ENCODE results near the gene EVC.
"Not testable (repeated sequence)": the region's sequence is repeated elsewhere in the genome, so short reads cannot be mapped to it uniquely, and the experiment has no call there.

The EVC gene

GRCh38 chr4:5809216-5809776 is 98.3 kb downstream of the EVC start:
- DNase-seq (ENCODE audit: insufficient read length), result no peak
- no peak for FAIRE-seq
- TF ChIP-seq POLR2AphosphoS5 (IDR thresholded peaks at IDR 0.05; ENCODE audit: low read depth, low read length), result no peak
- no peak for TF ChIP-seq TAF1 (IDR thresholded peaks at IDR 0.05; ENCODE audit: borderline replicate concordance, low read depth, low read length)
- TF ChIP-seq POLR2A (IDR thresholded peaks at IDR 0.05; ENCODE audit: low read depth, low read length), result no peak

GRCh38 chr4:5810151-5810550 is 99.2 kb downstream of the EVC start:
- DNase-seq (ENCODE audit: insufficient read length) (no peak), FAIRE-seq (no peak)
- TF ChIP-seq TAF1 (IDR thresholded peaks at IDR 0.05; ENCODE audit: borderline replicate concordance, low read depth, low read length), result no peak
- no peak for TF ChIP-seq POLR2A (IDR thresholded peaks at IDR 0.05; ENCODE audit: low read depth, low read length)
- no peak for TF ChIP-seq POLR2AphosphoS5 (IDR thresholded peaks at IDR 0.05; ENCODE audit: low read depth, low read length)

GRCh38 chr4:5810770-5811430 is 99.9 kb downstream of the EVC start:
- FAIRE-seq (no peak), DNase-seq (ENCODE audit: insufficient read length) (no peak)

DNA sequence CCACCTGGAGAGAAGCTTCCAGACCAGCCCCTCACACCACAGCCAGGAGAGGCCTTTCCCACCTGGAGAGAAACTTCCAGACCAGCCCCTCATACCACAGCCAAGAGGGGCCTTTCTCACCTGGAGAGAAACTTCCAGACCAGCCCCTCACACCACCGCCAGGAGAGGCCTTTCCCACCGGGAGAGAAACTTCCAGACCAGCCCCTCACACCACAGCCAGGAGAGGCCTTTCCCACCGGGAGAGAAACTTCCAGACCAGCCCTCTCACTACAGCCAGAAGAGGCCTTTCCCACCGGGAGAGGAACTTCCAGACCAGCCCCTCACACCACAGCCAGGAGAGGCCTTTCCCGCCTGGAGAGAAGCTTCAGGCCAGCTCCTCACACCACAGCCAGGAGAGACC is 101.1 kb downstream of the EVC start:
- DNase-seq (ENCODE audit: insufficient read length); FAIRE-seq: not testable (repeated sequence)

More at GRCh38 chr4:5810770-5811430, 99.9 kb downstream of the EVC start:
- no peak for TF ChIP-seq POLR2A (IDR thresholded peaks at IDR 0.05; ENCODE audit: low read depth, low read length)
- TF ChIP-seq TAF1 (IDR thresholded peaks at IDR 0.05; ENCODE audit: borderline replicate concordance, low read depth, low read length), result no peak
- no peak for TF ChIP-seq POLR2AphosphoS5 (IDR thresholded peaks at IDR 0.05; ENCODE audit: low read depth, low read length)

GRCh38 chr4:5812506-5813229 is 101.7 kb downstream of the EVC start:
- FAIRE-seq, result peak; percentile 80
- TF ChIP-seq POLR2A (IDR thresholded peaks at IDR 0.05; ENCODE audit: low read depth, low read length), result no peak
- no peak for TF ChIP-seq POLR2AphosphoS5 (IDR thresholded peaks at IDR 0.05; ENCODE audit: low read depth, low read length)
- TF ChIP-seq TAF1 (IDR thresholded peaks at IDR 0.05; ENCODE audit: borderline replicate concordance, low read depth, low read length), result no peak
- peak; percentile 54 for DNase-seq (ENCODE audit: insufficient read length)

DNA sequence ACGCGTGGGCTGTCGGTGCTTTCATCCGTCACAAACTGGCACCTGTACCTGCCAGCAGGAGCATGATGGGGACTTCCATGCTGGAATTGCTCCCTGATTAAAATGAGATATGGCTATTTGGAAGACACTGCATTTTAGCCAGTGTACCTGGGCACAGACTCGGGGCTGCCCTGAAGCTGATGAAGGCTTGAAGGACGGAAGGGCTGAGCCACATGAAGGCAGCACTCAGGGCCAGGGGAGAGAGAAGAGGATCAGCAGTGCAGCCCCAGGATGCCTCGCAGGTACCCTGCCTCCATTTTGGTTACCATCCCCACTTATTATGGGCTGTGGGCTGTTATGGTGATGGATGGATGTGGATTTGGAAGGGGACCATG is 102.9 kb downstream of the EVC start:
- DNase-seq (ENCODE audit: insufficient read length) (no peak), FAIRE-seq (no peak)
- no peak for TF ChIP-seq POLR2AphosphoS5 (IDR thresholded peaks at IDR 0.05; ENCODE audit: low read depth, low read length)
- no peak for TF ChIP-seq TAF1 (IDR thresholded peaks at IDR 0.05; ENCODE audit: borderline replicate concordance, low read depth, low read length)
- TF ChIP-seq POLR2A (IDR thresholded peaks at IDR 0.05; ENCODE audit: low read depth, low read length), result no peak

- no peak for FAIRE-seq
- no peak for DNase-seq (ENCODE audit: insufficient read length)
- TF ChIP-seq TAF1 (IDR thresholded peaks at IDR 0.05; ENCODE audit: borderline replicate concordance, low read depth, low read length), result no peak
- no peak for TF ChIP-seq POLR2AphosphoS5 (IDR thresholded peaks at IDR 0.05; ENCODE audit: low read depth, low read length)
- no peak for TF ChIP-seq POLR2A (IDR thresholded peaks at IDR 0.05; ENCODE audit: low read depth, low read length)
Measured at GRCh38 chr4:5814421-5814820, 103.4 kb downstream of the EVC start.

DNA sequence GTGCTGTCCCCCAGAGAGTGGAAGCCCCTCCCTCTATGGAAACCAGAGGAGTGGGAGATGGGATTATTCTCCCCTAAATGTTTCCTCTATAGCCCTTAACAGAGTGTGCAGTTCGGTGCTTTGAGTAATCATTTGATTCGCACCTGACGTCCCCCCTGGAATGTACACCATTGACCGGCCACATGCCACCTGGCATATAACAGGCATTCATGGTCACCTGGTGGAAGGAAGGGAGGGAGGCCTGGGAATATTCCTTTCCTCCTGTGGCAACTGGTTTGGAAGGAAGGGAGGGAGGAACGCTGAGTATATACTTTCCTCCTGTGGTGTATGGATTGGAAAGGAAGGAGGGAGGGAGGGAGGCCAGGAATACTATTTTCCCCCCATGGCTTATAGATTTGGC is 104.6 kb downstream of the EVC start:
- TF ChIP-seq POLR2AphosphoS5 (IDR thresholded peaks at IDR 0.05; ENCODE audit: low read depth, low read length) (no peak), TAF1 (IDR thresholded peaks at IDR 0.05; ENCODE audit: borderline replicate concordance, low read depth, low read length) (no peak), POLR2A (IDR thresholded peaks at IDR 0.05; ENCODE audit: low read depth, low read length) (no peak)
- DNase-seq (ENCODE audit: insufficient read length) (no peak), FAIRE-seq (no peak)

- DNase-seq (ENCODE audit: insufficient read length) (no peak), FAIRE-seq (no peak)
- no peak for TF ChIP-seq TAF1 (IDR thresholded peaks at IDR 0.05; ENCODE audit: borderline replicate concordance, low read depth, low read length)
- TF ChIP-seq POLR2A (IDR thresholded peaks at IDR 0.05; ENCODE audit: low read depth, low read length), result no peak
- TF ChIP-seq POLR2AphosphoS5 (IDR thresholded peaks at IDR 0.05; ENCODE audit: low read depth, low read length), result no peak
Measured at GRCh38 chr4:5816101-5816500, 105.1 kb downstream of the EVC start.

DNA sequence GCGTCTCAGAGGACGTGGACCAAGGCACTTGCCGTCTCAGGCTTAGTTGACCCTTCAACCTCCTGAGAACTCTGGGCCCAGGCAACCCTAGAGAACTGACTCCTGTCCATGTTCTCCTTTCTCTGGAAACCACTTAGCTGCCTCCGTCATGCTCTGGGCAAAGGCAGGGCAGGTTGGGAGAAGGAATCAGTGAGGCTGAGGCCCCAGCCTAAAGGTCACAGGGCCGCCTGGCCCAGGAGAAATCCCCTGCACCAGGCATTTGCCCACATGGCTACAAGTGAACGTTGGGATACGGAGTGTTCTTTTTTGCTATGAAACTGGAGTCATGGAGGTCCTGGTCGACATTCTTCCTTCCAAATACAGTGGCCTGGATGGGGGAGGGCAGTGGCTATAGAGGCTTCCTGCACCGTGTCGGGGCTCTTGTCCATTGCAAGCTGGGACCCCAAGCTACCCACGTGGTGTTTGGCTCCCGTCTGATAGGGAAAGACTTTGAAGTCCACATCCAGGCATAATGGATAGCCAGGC is 105.9 kb downstream of the EVC start:
- no peak for TF ChIP-seq TAF1 (IDR thresholded peaks at IDR 0.05; ENCODE audit: borderline replicate concordance, low read depth, low read length)
- TF ChIP-seq POLR2AphosphoS5 (IDR thresholded peaks at IDR 0.05; ENCODE audit: low read depth, low read length), result no peak
- TF ChIP-seq POLR2A (IDR thresholded peaks at IDR 0.05; ENCODE audit: low read depth, low read length), result no peak
- FAIRE-seq (no peak), DNase-seq (ENCODE audit: insufficient read length) (no peak)

- TF ChIP-seq POLR2A (IDR thresholded peaks at IDR 0.05; ENCODE audit: low read depth, low read length), result no peak
- TF ChIP-seq POLR2AphosphoS5 (IDR thresholded peaks at IDR 0.05; ENCODE audit: low read depth, low read length), result no peak
- TF ChIP-seq TAF1 (IDR thresholded peaks at IDR 0.05; ENCODE audit: borderline replicate concordance, low read depth, low read length), result no peak
- DNase-seq (ENCODE audit: insufficient read length), result no peak
- no peak for FAIRE-seq
Measured at GRCh38 chr4:5821665-5822358, 110.8 kb downstream of the EVC start.
